GM04504 (cell line): ENCODE data around the gene FRRS1L.

Experiments
- DNase-seq: peaks from one replicate; pipeline ENCODE4 v3.0.0-alpha.2; 2012; ENCODE audit warnings: low read depth

Gene FRRS1L

DNA sequence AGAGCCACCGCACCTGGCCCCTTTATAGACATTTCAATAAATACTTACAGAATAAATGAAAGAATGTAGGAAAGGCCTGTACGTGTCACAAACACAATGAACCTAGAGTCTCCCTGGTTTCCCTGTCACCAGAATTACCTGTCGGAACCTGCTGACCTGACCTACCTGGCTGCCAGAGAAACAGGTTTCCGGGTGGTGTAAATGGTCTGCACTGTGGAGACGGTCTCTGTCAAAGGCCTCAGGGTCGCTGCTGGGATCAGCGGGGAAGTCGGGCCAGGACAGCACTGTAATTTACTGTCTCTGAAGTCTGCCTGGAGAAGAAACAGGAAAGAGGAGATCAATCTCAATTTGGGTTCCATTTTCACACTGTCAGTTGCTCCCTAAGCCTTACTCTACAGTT, 9.3 kb upstream of the FRRS1L start:
- DNase-seq: no peak

- no peak for DNase-seq
Measured at GRCh38 chr9:109172935-109173334, 5.9 kb upstream of the FRRS1L start.

- no peak for DNase-seq
Measured at GRCh38 chr9:109171926-109172325, 4.9 kb upstream of the FRRS1L start.

GRCh38 chr9:109168170-109168569, 1.1 kb upstream of the FRRS1L start:
- no peak for DNase-seq

GRCh38 chr9:109167716-109168115, 667 bp upstream of the FRRS1L start:
- DNase-seq: no peak

- no peak for DNase-seq
Measured at GRCh38 chr9:109166171-109166770, 778 bp downstream of the FRRS1L start.

GRCh38 chr9:109164042-109164441, 3.0 kb downstream of the FRRS1L start:
- no peak for DNase-seq

GRCh38 chr9:109163194-109163593, 3.9 kb downstream of the FRRS1L start:
- no peak for DNase-seq

- no peak for DNase-seq
Measured at GRCh38 chr9:109162677-109163076, 4.4 kb downstream of the FRRS1L start.

GRCh38 chr9:109161471-109161870, 5.6 kb downstream of the FRRS1L start:
- no peak for DNase-seq

DNA sequence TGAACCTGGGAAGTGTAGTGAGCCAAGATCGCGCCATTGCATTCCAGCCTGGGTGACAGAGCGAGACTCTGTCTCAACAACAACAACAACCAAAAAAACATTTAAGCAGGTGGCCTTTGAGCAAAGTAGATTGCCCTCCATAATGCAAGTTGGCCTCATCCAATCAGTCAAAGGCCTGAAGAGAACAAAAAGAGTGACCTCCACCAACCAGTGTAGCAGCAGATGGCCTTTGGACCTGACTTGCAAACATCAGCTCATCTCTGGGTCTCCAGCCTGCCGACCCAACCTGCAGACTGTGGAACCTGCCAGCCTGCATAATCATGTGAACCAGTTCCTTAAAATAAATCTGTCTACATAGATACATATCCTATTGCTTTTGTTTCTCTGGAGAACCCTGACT, 7.5 kb downstream of the FRRS1L start:
- DNase-seq: no peak

DNA sequence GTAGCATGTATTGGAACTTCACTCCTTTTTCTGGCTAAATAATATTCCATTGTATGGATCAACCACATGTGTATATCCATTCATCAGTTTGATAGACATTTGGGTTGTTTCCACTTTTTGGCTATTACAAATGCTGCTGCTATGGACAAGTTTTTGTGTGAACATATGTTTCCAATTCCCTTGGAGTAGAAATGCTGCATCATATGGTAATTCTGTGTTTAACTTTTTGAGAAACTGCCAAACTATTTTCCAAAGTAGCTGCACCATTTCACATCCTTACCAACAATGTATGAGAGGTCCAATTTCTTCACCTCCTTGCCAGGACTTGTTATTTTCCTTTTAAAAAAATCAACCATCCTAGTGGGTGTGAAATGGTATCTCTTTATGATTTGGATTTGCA, 8.4 kb downstream of the FRRS1L start:
- DNase-seq: no peak

- no peak for DNase-seq
Measured at GRCh38 chr9:109156708-109157107, 10.3 kb downstream of the FRRS1L start.

GRCh38 chr9:109150925-109151545, 16.0 kb downstream of the FRRS1L start:
- no peak for DNase-seq

GRCh38 chr9:109149722-109150121, 17.3 kb downstream of the FRRS1L start:
- DNase-seq: no peak

- DNase-seq: no peak
Measured at GRCh38 chr9:109149089-109149488, 18.0 kb downstream of the FRRS1L start.

GRCh38 chr9:109145051-109145450, 22.0 kb downstream of the FRRS1L start:
- DNase-seq: no peak

- no peak for DNase-seq
Measured at GRCh38 chr9:109143881-109144562, 23.0 kb downstream of the FRRS1L start.

DNA sequence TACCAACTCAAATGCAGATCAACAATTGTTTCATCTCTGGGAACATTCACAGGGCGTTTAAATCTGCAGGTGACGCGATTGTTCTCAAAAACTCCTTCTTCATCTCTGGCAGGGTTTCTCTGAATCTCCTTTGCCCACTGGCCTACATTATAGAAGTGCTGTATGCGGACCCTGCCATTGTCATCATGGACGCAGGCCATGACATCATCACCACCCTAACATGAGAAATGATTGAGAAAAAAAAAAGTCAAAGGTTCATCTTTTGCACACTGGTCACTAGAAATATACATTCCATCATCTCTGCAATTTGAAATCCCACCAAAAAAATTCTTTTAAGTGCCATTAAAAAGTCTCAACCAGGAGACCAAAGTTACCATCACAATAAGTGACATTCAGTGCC, 25.7 kb downstream of the FRRS1L start:
- DNase-seq: no peak

GRCh38 chr9:109139851-109140250, 27.2 kb downstream of the FRRS1L start:
- no peak for DNase-seq

DNA sequence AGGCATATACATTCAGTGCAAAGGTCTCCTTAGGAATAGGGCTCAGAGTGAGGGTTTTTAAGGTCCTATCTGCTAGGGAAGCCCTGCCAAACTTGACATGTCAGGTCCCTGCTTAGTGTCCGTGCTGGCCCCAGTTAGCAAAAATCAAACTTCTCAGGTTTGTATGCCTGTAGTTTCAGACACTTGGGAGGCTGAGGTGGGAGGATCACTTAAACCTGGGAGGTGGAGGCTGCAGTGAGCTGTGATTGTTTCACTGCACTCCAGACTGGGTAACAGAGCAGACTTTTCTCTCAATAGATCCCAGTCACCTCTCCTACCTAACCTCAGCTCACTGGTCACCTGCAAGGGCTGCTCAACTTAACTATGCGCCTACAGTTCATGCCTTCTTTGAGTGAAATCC, 28.6 kb downstream of the FRRS1L start:
- DNase-seq: no peak

DNA sequence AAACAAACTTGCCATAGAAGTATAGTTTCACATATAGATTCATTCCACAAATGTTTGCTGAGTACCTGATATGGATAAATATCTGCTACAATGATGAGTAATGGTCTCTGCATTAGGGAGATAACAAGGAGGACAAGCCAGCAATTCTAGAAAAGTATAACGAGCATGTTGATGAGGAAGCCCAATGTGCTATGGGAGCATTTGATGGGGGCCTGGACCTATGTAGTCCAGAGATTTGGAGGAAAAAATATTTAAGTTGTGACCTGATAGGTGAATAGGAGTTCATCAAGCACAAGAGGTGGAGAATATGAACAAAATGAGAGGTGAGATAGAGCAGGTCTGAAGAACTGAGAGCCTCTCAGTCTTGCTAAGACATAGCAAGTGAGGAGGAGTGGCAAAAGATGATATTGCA, 32.9 kb downstream of the FRRS1L start:
- DNase-seq: no peak

GRCh38 chr9:109133533-109133932, 33.5 kb downstream of the FRRS1L start:
- DNase-seq: no peak

DNA sequence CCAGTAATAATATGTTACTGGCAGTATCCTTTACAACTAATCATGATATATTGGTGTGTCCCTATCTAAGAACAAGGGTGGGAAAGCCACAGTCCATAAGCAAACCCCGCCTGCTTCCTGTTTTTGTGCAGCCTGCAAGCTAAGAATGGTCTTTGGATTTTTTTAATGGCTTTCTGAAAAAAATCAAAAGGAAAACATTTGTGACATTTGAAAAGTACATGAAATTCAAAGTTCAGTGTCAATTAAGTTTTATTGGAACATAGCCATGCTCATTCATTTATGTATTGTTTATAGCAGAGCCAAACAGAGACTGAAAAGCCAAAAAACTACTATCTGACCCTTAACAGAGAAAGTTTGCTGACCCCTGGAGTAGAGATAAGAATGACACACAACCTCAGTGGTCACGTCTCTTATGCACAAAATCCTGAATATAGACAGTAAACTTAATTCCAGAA, 34.5 kb downstream of the FRRS1L start:
- DNase-seq: no peak
